OCI-LY1 (cell line): ENCODE results near the gene BRIP1.
"Not testable (repeated sequence)": the region's sequence is repeated elsewhere in the genome, so short reads cannot be mapped to it uniquely, and the experiment has no call there.

Experiments
- H2AFZ ChIP-seq: fragments of 200-600 bp; sonication (generic), shearing (Covaris generic); 2 replicates; pipeline ENCODE4 v1.6.0; 2014; ENCODE audit warnings: antibody characterized with exemption, mild to moderate bottlenecking, low read length
- H3F3A ChIP-seq: fragments of 200-600 bp; sonication (generic), shearing (Covaris generic); 2 replicates; pipeline ENCODE4 v1.6.0; 2014; ENCODE audit warnings: mild to moderate bottlenecking, antibody characterized with exemption, low read length, moderate library complexity; ENCODE audit not compliant: insufficient read depth
- H3K27ac ChIP-seq: fragments of 200-600 bp; sonication (generic); 2 replicates; pipeline ENCODE4 v1.5.1; 2014; ENCODE audit warnings: low read length, mixed run types, mild to moderate bottlenecking, low read depth; ENCODE audit not compliant: poor library complexity, severe bottlenecking
- H3K27me3 ChIP-seq: fragments of 200-600 bp; sonication (generic); 2 replicates; pipeline ENCODE4 v1.6.0; 2014; ENCODE audit warnings: antibody characterized with exemption, mild to moderate bottlenecking, low read length, moderate library complexity; ENCODE audit not compliant: insufficient read depth
- H3K36me3 ChIP-seq: fragments of 200-600 bp; sonication (generic); 2 replicates; pipeline ENCODE4 v1.6.1; 2014; ENCODE audit warnings: mild to moderate bottlenecking, antibody characterized with exemption, low read length, moderate library complexity, mixed read lengths; ENCODE audit not compliant: insufficient read depth
- H3K4me1 ChIP-seq: fragments of 200-600 bp; sonication (generic); 2 replicates; pipeline ENCODE4 v1.5.1; 2014; ENCODE audit warnings: mild to moderate bottlenecking, low read length, moderate library complexity; ENCODE audit not compliant: insufficient read depth, severe bottlenecking
- H3K4me2 ChIP-seq: fragments of 200-600 bp; sonication (generic), shearing (Covaris generic); 2 replicates; pipeline ENCODE4 v1.6.1; 2014; ENCODE audit warnings: low read length
- H3K4me3 ChIP-seq: fragments of 200-600 bp; sonication (generic); 2 replicates; pipeline ENCODE4 v1.5.1; 2014; ENCODE audit warnings: low read length, low read depth, mild to moderate bottlenecking, mixed read lengths; ENCODE audit not compliant: poor library complexity, severe bottlenecking
- H3K79me2 ChIP-seq: fragments of 200-600 bp; shearing (Covaris generic); 2 replicates; pipeline ENCODE4 v1.6.1; 2016; ENCODE audit warnings: mixed run types, low read length, mixed read lengths; ENCODE audit not compliant: insufficient read depth
- H3K9ac ChIP-seq: fragments of 200-600 bp; sonication (generic), shearing (Covaris generic); 2 replicates; pipeline ENCODE4 v1.6.1; 2014; ENCODE audit warnings: mild to moderate bottlenecking, low read length, mixed read lengths
- H3K9me2 ChIP-seq: fragments of 200-600 bp; sonication (generic), shearing (Covaris generic); 2 replicates; pipeline ENCODE4 v1.6.1; 2014; ENCODE audit warnings: low read depth, mild to moderate bottlenecking, low read length, mixed read lengths
- H3K9me3 ChIP-seq: fragments of 200-600 bp; shearing (Covaris generic); 2 replicates; pipeline ENCODE4 v1.6.1; 2014; ENCODE audit warnings: low read length, mixed read lengths
- H4K20me1 ChIP-seq: fragments of 200-600 bp; sonication (generic), shearing (Covaris generic); 2 replicates; pipeline ENCODE4 v1.6.0; 2016; ENCODE audit warnings: mild to moderate bottlenecking, low read length; ENCODE audit not compliant: insufficient read depth
- CTCF ChIP-seq: fragments of 200-600 bp; sonication (generic), shearing (Covaris generic); IDR thresholded peaks from 2 replicates; pipeline ENCODE4 v1.5.1; 2017; ENCODE audit warnings: mild to moderate bottlenecking, antibody characterized with exemption, low read length, moderate library complexity, mixed read lengths
- EZH2 ChIP-seq: fragments of 200-600 bp; sonication (generic), shearing (Covaris generic); IDR thresholded peaks from 2 replicates; pipeline ENCODE4 v1.8.0; 2017; ENCODE audit warnings: borderline replicate concordance, mixed run types, mild to moderate bottlenecking, antibody characterized with exemption, low read length, moderate library complexity, mixed read lengths

The BRIP1 gene

GRCh38 chr17:61831099-61831498, 32.2 kb downstream of the BRIP1 start:
- Histone ChIP-seq H3K27ac (no peak overlapping the region), H3K9me3 (no peaks in the 10 kb centered on the region), H3K4me1 (no peaks in the 10 kb centered on the region), H3K9me2 (no peaks in the 10 kb centered on the region), H4K20me1 (no peaks in the 10 kb centered on the region), H3K36me3 (peaks cover 17% of the 10 kb centered on the region), H3K9ac (no peak overlapping the region), H3K27me3 (no peaks in the 10 kb centered on the region), H3F3A (no peaks in the 10 kb centered on the region), H3K4me2 (no peak overlapping the region), H3K4me3 (no peak overlapping the region), H2AFZ (no peak overlapping the region), H3K79me2 (no peaks in the 10 kb centered on the region)
- TF ChIP-seq CTCF (no peak), EZH2 (no peak)

GRCh38 chr17:61828694-61829093, 34.6 kb downstream of the BRIP1 start:
- Histone ChIP-seq H3K79me2 (no peaks in the 10 kb centered on the region), H3K27ac (no peak overlapping the region), H2AFZ (no peak overlapping the region), H3K4me1 (no peaks in the 10 kb centered on the region), H3K9me2 (no peaks in the 10 kb centered on the region), H3K36me3 (peaks cover 18% of the 10 kb centered on the region), H3K27me3 (no peaks in the 10 kb centered on the region), H4K20me1 (no peaks in the 10 kb centered on the region), H3K9me3 (no peaks in the 10 kb centered on the region), H3K4me3 (no peak overlapping the region), H3F3A (no peaks in the 10 kb centered on the region), H3K4me2 (no peak overlapping the region), H3K9ac (no peak overlapping the region)
- TF ChIP-seq CTCF = no peak
- no peak for TF ChIP-seq EZH2

GRCh38 chr17:61827649-61828395, 35.5 kb downstream of the BRIP1 start:
- H3K9me2 ChIP-seq = no peaks in the 10 kb centered on the region
- H3K79me2 ChIP-seq = no peaks in the 10 kb centered on the region
- H3K27ac ChIP-seq = no peak overlapping the region
- H3K4me1 ChIP-seq = no peaks in the 10 kb centered on the region
- no peaks in the 10 kb centered on the region for H3K9me3 ChIP-seq
- no peak overlapping the region for H3K4me2 ChIP-seq
- H2AFZ ChIP-seq = no peak overlapping the region
- peaks cover 25% of the 10 kb centered on the region for H3K36me3 ChIP-seq
- no peaks in the 10 kb centered on the region for H4K20me1 ChIP-seq
- no peaks in the 10 kb centered on the region for H3F3A ChIP-seq
- no peak overlapping the region for H3K9ac ChIP-seq
- no peak for TF ChIP-seq EZH2
- TF ChIP-seq CTCF = no peak
- H3K27me3 ChIP-seq = no peaks in the 10 kb centered on the region
- no peak overlapping the region for H3K4me3 ChIP-seq

- H3K9ac ChIP-seq, H3F3A ChIP-seq, H3K27ac ChIP-seq, H3K4me1 ChIP-seq, H3K4me3 ChIP-seq, H4K20me1 ChIP-seq, H3K4me2 ChIP-seq, H3K9me2 ChIP-seq, H3K9me3 ChIP-seq, H3K27me3 ChIP-seq, H3K79me2 ChIP-seq, H2AFZ ChIP-seq: not testable (repeated sequence)
- H3K36me3 ChIP-seq = peaks cover 33% of the 10 kb centered on the region
Observed at GRCh38 chr17:61826866-61827265, 36.5 kb downstream of the BRIP1 start.

- H3K9me3 ChIP-seq, H4K20me1 ChIP-seq, H3K27ac ChIP-seq, H3K9me2 ChIP-seq, H3K4me3 ChIP-seq, H3F3A ChIP-seq, H3K79me2 ChIP-seq, H3K4me2 ChIP-seq, H3K9ac ChIP-seq, H2AFZ ChIP-seq, H3K27me3 ChIP-seq, H3K4me1 ChIP-seq: not testable (repeated sequence)
- H3K36me3 ChIP-seq = peaks cover 39% of the 10 kb centered on the region
Observed at GRCh38 chr17:61826198-61826597, 37.1 kb downstream of the BRIP1 start.
